ENCODE data around the gene REXO1.

The REXO1 gene

GRCh38 chr19:1774989-1775772 lies 73.1 kb downstream of the REXO1 start:
- TF ChIP-seq FOXP2 (optimal IDR thresholded peaks at IDR 0.05; ENCODE audit: borderline replicate concordance, extremely low read depth, extremely low read length, insufficient read depth) (peak; percentile 25), REST (IDR thresholded peaks at IDR 0.05; ENCODE audit: insufficient read depth in 1 of 2, low read depth in 2 of 2, low read length in 2 of 2) (no peak), POLR2AphosphoS5 (IDR thresholded peaks at IDR 0.05; ENCODE audit: low read depth, low read length) (no peak)

- TF ChIP-seq POLR2AphosphoS5 (IDR thresholded peaks at IDR 0.05; ENCODE audit: low read depth, low read length): no peak
- TF ChIP-seq SIN3A (IDR thresholded peaks at IDR 0.05; ENCODE audit: borderline replicate concordance, insufficient read depth, low read length): no peak
- TF ChIP-seq TAF1 (IDR thresholded peaks at IDR 0.05; ENCODE audit: borderline replicate concordance, insufficient read depth, low read length): no peak
- TF ChIP-seq REST (IDR thresholded peaks at IDR 0.05; ENCODE audit: insufficient read depth in 1 of 2, low read depth in 2 of 2, low read length in 2 of 2): no peak
- no peak for TF ChIP-seq FOXP2 (optimal IDR thresholded peaks at IDR 0.05; ENCODE audit: borderline replicate concordance, extremely low read depth, extremely low read length, insufficient read depth)
These were observed 75.1 kb downstream of the REXO1 start for GRCh38 chr19:1773184-1773583.

DNA sequence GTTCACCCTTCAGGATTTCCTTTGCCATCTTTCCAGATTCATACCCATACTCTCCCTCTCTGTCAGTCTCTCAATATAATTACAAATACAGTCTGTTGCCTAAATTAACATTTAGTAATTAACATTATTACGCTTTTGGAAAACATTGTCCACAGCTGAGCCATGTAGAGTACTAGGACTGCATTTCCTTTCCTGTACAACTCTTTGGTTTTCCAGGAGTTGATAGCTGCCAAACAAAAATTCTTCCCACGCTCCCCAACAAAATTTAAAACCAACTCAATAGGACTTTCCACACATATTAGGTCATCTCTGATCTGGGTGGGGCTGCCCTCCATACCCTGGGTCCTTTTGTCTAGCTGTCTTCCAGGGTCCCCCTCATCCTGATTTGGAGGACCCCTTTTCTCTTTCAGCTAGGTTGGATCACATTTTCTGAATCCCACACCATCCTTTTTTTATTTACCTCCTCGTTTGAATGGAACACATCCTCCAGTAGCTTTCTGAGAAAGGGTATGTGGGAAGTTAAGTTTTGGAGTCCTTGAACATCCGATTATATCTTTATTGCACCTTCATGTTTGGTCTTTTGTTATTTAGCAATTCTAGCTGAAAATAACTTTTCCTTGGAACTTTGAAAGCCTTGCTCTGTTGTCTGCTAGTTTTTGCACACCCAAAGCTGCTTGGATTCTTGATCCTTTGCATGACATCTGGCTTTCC lies 77.3 kb downstream of the REXO1 start:
- no peak for TF ChIP-seq FOXP2 (optimal IDR thresholded peaks at IDR 0.05; ENCODE audit: borderline replicate concordance, extremely low read depth, extremely low read length, insufficient read depth)
- TF ChIP-seq TAF1 (IDR thresholded peaks at IDR 0.05; ENCODE audit: borderline replicate concordance, insufficient read depth, low read length): no peak
- TF ChIP-seq POLR2AphosphoS5 (IDR thresholded peaks at IDR 0.05; ENCODE audit: low read depth, low read length): no peak
- TF ChIP-seq REST (IDR thresholded peaks at IDR 0.05; ENCODE audit: insufficient read depth in 1 of 2, low read depth in 2 of 2, low read length in 2 of 2): no peak
- no peak for TF ChIP-seq SIN3A (IDR thresholded peaks at IDR 0.05; ENCODE audit: borderline replicate concordance, insufficient read depth, low read length)

- TF ChIP-seq SIN3A (IDR thresholded peaks at IDR 0.05; ENCODE audit: borderline replicate concordance, insufficient read depth, low read length): no peak
- no peak for TF ChIP-seq REST (IDR thresholded peaks at IDR 0.05; ENCODE audit: insufficient read depth in 1 of 2, low read depth in 2 of 2, low read length in 2 of 2)
- no peak for TF ChIP-seq FOXP2 (optimal IDR thresholded peaks at IDR 0.05; ENCODE audit: borderline replicate concordance, extremely low read depth, extremely low read length, insufficient read depth)
- TF ChIP-seq POLR2AphosphoS5 (IDR thresholded peaks at IDR 0.05; ENCODE audit: low read depth, low read length): no peak
- no peak for TF ChIP-seq TAF1 (IDR thresholded peaks at IDR 0.05; ENCODE audit: borderline replicate concordance, insufficient read depth, low read length)
These were observed 78.7 kb downstream of the REXO1 start for GRCh38 chr19:1769645-1769985.

Data from PFSK-1 (cell line).